Keratinocyte (primary cell): ENCODE data around the gene CD44. TPM values are rescaled to one million over a fixed set of nuclear protein-coding genes. Genes with fewer than 3 reads are reported as not detected.

Experiments used
- DNase-seq: peaks from one replicate; pipeline ENCODE4 v3.0.0-alpha.2; 2011; ENCODE audit warnings: low read depth, missing footprints, low spot score
- FAIRE-seq: peaks from 2 replicates; lab custom pipeline; 2011; peaks lifted over from hg19 to GRCh38; lab: Jason Lieb, UNC
- H2AFZ ChIP-seq: 2 replicates; pipeline ENCODE4 v1.6.0; 2012; ENCODE audit warnings: low read length, control low read depth, inconsistent platforms; ENCODE audit not compliant: control insufficient read depth
- H3K27ac ChIP-seq: 2 replicates; pipeline ENCODE4 v1.5.1; 2011; ENCODE audit warnings: low read length; ENCODE audit not compliant: control insufficient read depth, insufficient read depth
- H3K27me3 ChIP-seq: 3 replicates; pipeline ENCODE4 v1.6.0; 2011; ENCODE audit warnings: low read length; ENCODE audit not compliant: control insufficient read depth, insufficient read depth; ENCODE audit errors: extremely low read depth
- H3K36me3 ChIP-seq, 2 experiments: 2 replicates in 1 of 2; 3 replicates in 1 of 2; pipeline ENCODE4 v1.5.1; 2011; ENCODE audit warnings: low read length in 2 of 2, mild to moderate bottlenecking in 1 of 2; ENCODE audit not compliant: control insufficient read depth in 2 of 2, insufficient read depth in 2 of 2; ENCODE audit errors: extremely low read depth in 1 of 2
- H3K4me1 ChIP-seq: 3 replicates; pipeline ENCODE4 v1.5.1; 2011; ENCODE audit warnings: low read length; ENCODE audit not compliant: control insufficient read depth, insufficient read depth; ENCODE audit errors: extremely low read depth
- H3K4me2 ChIP-seq: 3 replicates; pipeline ENCODE4 v1.6.0; 2011; ENCODE audit warnings: low read depth, low read length; ENCODE audit not compliant: control insufficient read depth, insufficient read depth; ENCODE audit errors: extremely low read depth
- H3K4me3 ChIP-seq, 3 experiments: fragments of 200-600 bp in 1 of 3; sonication (generic) in 1 of 3; 2 replicates in 2 of 3; 3 replicates in 1 of 3; pipeline ENCODE4 v1.5.1; 2011 to 2016; ENCODE audit warnings: low read length in 3 of 3, mild to moderate bottlenecking in 3 of 3, control low read depth in 2 of 3, inconsistent platforms in 1 of 3, low read depth in 1 of 3, mixed read lengths in 1 of 3, mixed run types in 1 of 3, moderate library complexity in 1 of 3; ENCODE audit not compliant: control insufficient read depth in 2 of 3, insufficient read depth in 2 of 3; ENCODE audit errors: extremely low read depth in 1 of 3
- H3K79me2 ChIP-seq: 2 replicates; pipeline ENCODE4 v1.6.0; 2012; ENCODE audit warnings: low read length; ENCODE audit not compliant: control insufficient read depth, insufficient read depth
- H3K9ac ChIP-seq: 3 replicates; pipeline ENCODE4 v1.6.0; 2011; ENCODE audit warnings: low read length; ENCODE audit not compliant: control insufficient read depth, insufficient read depth; ENCODE audit errors: extremely low read depth
- H3K9me1 ChIP-seq: 3 replicates; pipeline ENCODE4 v1.6.0; 2011; ENCODE audit warnings: low read length; ENCODE audit not compliant: control insufficient read depth, insufficient read depth; ENCODE audit errors: extremely low read depth
- H3K9me3 ChIP-seq: 2 replicates; pipeline ENCODE4 v1.5.1; 2012; ENCODE audit warnings: low read depth, low read length; ENCODE audit not compliant: control insufficient read depth
- H4K20me1 ChIP-seq: 3 replicates; pipeline ENCODE4 v1.6.0; 2011; ENCODE audit warnings: low read length; ENCODE audit not compliant: control insufficient read depth, insufficient read depth; ENCODE audit errors: extremely low read depth
- EZH2 ChIP-seq: IDR thresholded peaks from one replicate; pipeline ENCODE4 v1.6.1; 2012; ENCODE audit warnings: inconsistent platforms, mild to moderate bottlenecking, low read length, moderate library complexity
- dilution Hi-C: fragments of 300-500 bp; cut with MboI; formaldehyde crosslinking; loops from one replicate; pipeline ENCODE4 v1.7.0; 2020; ENCODE audit warnings: low sequenced_read_pairs; ENCODE audit not compliant: extremely low pct_ligation_motif_present
- polyA plus RNA-seq, 5 experiments: library from polyadenylated mRNA; depleted of rRNA in 3 of 5; stranded (reverse) in 3 of 5; stranded (forward) in 1 of 5; unstranded in 1 of 5; fragments of >200 nt; gene quantifications; 1 replicate in 1 of 5; 2 replicates in 3 of 5; 3 replicates in 1 of 5; pipeline versions ENCODE4 v1.2.1 to v1.2.3, GENCODE V29; 2011 to 2012; ENCODE audit warnings: missing spikeins in 2 of 5, low read depth in 1 of 5, low replicate concordance in 1 of 5
- TF ChIP-seq, protein P1 (sequence below), 3 experiments: IDR thresholded peaks in 1 of 3; conservative IDR thresholded peaks in 1 of 3; optimal IDR thresholded peaks in 1 of 3; 2 replicates in 2 of 3; 3 replicates in 1 of 3; pipeline versions ENCODE3 to v1.5.1; 2011; ENCODE audit warnings: low read length in 3 of 3, mild to moderate bottlenecking in 3 of 3, moderate library complexity in 2 of 3, control low read depth in 1 of 3, inconsistent platforms in 1 of 3; ENCODE audit not compliant: insufficient read depth in 2 of 3; ENCODE audit errors: extremely low read depth in 1 of 3

Gene CD44
- polyA plus RNA-seq, 1 donor (not counting 4 experiments of a cell fraction or from before 2014, with no cell fraction given), result 2,038 TPM

DNA sequence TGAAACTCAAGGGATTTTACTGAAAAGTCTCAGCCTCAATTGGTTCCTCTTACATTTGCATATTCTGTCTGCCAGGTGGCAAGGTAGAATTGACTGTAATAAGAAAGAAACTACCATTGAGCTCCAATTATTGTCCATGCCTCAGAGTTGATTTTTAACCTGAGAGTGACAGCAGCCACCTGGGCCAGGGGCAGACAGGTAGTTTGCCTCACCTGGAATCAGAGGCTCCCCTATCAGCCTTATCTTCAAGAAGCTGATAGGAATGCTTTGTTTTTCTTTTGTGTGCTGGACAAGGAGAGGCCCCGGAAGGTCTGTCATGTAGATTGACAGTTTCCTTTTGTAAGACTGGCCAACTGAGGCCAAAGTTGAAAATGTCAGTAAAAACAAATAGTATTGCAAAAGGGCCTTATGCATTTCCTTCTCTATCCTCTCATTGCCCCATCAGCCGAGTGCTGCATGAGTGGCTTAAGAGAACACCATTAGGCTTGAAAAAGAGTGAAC lies 34.1 kb downstream of the CD44 start:
- dilution Hi-C loops, result no loop called here
- Histone ChIP-seq H3K27ac (no peak overlapping the region), H3K27me3 (no peaks in the 10 kb centered on the region), H4K20me1 (peaks cover 21% of the 10 kb centered on the region), H3K4me1 (peaks cover 73% of the 10 kb centered on the region), H3K9ac (no peak overlapping the region), H3K4me3 (no peak overlapping the region), H3K36me3 (peaks cover 27 to 37% of the 10 kb centered on the region in 2 experiments), H2AFZ (no peak overlapping the region), H3K4me2 (no peak overlapping the region), H3K9me1 (no peaks in the 10 kb centered on the region), H3K79me2 (peaks cover 94% of the 10 kb centered on the region), H3K9me3 (no peaks in the 10 kb centered on the region)
- TF ChIP-seq EZH2, result no peak
- TF ChIP-seq, protein P1, sequence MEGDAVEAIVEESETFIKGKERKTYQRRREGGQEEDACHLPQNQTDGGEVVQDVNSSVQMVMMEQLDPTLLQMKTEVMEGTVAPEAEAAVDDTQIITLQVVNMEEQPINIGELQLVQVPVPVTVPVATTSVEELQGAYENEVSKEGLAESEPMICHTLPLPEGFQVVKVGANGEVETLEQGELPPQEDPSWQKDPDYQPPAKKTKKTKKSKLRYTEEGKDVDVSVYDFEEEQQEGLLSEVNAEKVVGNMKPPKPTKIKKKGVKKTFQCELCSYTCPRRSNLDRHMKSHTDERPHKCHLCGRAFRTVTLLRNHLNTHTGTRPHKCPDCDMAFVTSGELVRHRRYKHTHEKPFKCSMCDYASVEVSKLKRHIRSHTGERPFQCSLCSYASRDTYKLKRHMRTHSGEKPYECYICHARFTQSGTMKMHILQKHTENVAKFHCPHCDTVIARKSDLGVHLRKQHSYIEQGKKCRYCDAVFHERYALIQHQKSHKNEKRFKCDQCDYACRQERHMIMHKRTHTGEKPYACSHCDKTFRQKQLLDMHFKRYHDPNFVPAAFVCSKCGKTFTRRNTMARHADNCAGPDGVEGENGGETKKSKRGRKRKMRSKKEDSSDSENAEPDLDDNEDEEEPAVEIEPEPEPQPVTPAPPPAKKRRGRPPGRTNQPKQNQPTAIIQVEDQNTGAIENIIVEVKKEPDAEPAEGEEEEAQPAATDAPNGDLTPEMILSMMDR (optimal IDR thresholded peaks at IDR 0.05 in 1 of 3, IDR thresholded peaks at IDR 0.05 in 1 of 3, conservative IDR thresholded peaks at IDR 0.05 in 1 of 3; ENCODE audit: extremely low read depth in 1 of 3, insufficient read depth in 2 of 3, low read length in 3 of 3), result no peak
- no peak for DNase-seq
- FAIRE-seq, result no peak

DNA sequence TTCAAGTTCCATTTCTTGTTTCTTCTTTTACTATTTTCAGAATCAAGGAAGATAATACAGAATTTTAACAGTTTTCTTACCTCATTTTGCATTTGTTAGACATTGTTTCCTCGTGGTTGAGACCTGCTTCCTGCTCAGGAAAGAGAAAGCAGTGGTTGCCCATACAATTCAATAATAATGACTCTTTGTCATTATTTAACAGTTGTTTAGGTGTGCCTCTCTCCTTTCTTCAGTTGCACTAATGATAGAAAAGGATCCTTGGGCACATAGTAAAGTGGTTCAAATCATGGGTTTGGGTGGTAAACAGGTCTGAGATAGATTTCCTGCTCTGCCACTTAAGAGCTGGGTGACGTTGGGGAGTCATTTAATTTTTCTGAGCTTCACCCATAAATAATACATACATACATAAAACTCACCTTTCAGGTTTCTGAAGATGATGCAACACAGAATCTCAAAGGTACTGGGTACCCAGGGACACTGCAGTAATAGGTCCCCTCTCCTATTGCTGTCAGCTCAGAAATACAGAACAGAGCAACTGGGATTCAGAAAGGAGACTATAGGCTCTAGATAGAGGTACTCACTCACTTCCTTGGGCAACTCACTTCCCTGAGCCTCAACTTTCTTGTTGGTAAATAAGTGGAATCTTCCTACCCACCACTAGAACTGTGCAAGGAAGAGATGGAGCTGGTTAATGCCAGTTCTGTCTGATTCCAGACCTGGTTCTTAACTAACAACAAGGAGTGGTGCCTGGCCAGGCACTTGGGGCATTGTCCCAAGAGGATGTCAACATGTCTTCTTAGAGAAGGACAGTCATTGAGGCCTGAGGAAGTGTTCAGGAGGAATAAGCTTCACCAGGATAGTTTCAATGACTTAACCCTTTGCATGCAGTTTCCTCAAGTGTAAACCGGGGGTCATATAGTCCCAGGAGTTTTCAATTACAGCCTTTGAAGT lies 34.9 kb downstream of the CD44 start:
- Histone ChIP-seq H3K9me3 (no peaks in the 10 kb centered on the region), H3K9me1 (no peaks in the 10 kb centered on the region), H3K4me3 (peak overlapping the region in 1 of 3 experiments; percentile 8), H3K4me2 (peak overlapping the region; percentile 17), H2AFZ (no peak overlapping the region), H4K20me1 (peaks cover 22% of the 10 kb centered on the region), H3K79me2 (peaks cover 94% of the 10 kb centered on the region), H3K27ac (peak overlapping the region; percentile 45), H3K36me3 (peaks cover 27 to 36% of the 10 kb centered on the region in 2 experiments), H3K27me3 (no peaks in the 10 kb centered on the region), H3K9ac (no peak overlapping the region), H3K4me1 (peaks cover 73% of the 10 kb centered on the region)
- no peak for FAIRE-seq
- dilution Hi-C loops, result no loop called here
- TF ChIP-seq, protein P1 (optimal IDR thresholded peaks at IDR 0.05 in 1 of 3, IDR thresholded peaks at IDR 0.05 in 1 of 3, conservative IDR thresholded peaks at IDR 0.05 in 1 of 3; ENCODE audit: extremely low read depth in 1 of 3, insufficient read depth in 2 of 3, low read length in 3 of 3), result no peak
- no peak for TF ChIP-seq EZH2
- DNase-seq, result no peak
